Right lobe of liver (tissue), 6 donors: ENCODE measurements around the gene MNX1. TPM values are rescaled to one million over a fixed set of nuclear protein-coding genes. Genes with fewer than 3 reads are reported as not detected.

Experiments used
- ATAC-seq, 4 donors: fragments of 200-7000 bp; cut with Tn5 transposase; one replicate each; pipeline ENCODE4 v1.9.1; 2020; ENCODE audit warnings: mild to moderate bottlenecking in 4 of 4, moderate library complexity in 4 of 4
- DNase-seq, 3 donors: peaks; one replicate each; pipeline ENCODE4 v3.0.0-alpha.2; 2020
- H3K27ac ChIP-seq, 3 donors: fragments of 200-600 bp; one replicate each; pipeline ENCODE4 v1.8.0; 2022
- H3K27me3 ChIP-seq, 2 donors: fragments of 200-600 bp; one replicate each; pipeline ENCODE4 v1.8.0; 2022
- H3K36me3 ChIP-seq, 4 donors: fragments of 200-600 bp; sonication (generic) in 1 of 4; one replicate each; pipeline versions ENCODE4 v1.5.1 to v1.8.0; 2017 to 2022; ENCODE audit warnings: control low read depth in 1 of 4
- H3K4me1 ChIP-seq, 4 donors: fragments of 200-600 bp; sonication (generic) in 1 of 4; one replicate each; pipeline versions ENCODE4 v1.5.1 to v1.8.0; 2017 to 2022; ENCODE audit warnings: control low read depth in 1 of 4
- H3K4me3 ChIP-seq, 3 donors: fragments of 200-600 bp; one replicate each; pipeline ENCODE4 v1.8.0; 2022
- H3K9me3 ChIP-seq, 4 donors: fragments of 200-600 bp; sonication (generic) in 1 of 4; one replicate each; pipeline versions ENCODE4 v1.5.1 to v1.8.0; 2017 to 2022; ENCODE audit warnings: control low read depth in 1 of 4
- CTCF ChIP-seq, 4 donors: fragments of 200-600 bp in 3 of 4; fragments of 450-650 bp in 1 of 4; IDR thresholded peaks; one replicate each; pipeline versions ENCODE4 v1.5.1 to v1.8.0; 2016 to 2022; ENCODE audit warnings: antibody characterized with exemption in 4 of 4, mild to moderate bottlenecking in 2 of 4
- POLR2A ChIP-seq: fragments of 450-650 bp; IDR thresholded peaks from one replicate; pipeline ENCODE4 v1.6.1; 2017; ENCODE audit warnings: antibody characterized with exemption, mild to moderate bottlenecking
- WGBS: methylation state at CpG from one replicate; pipeline ENCODE4 v1.1.6; 2018; ENCODE audit warnings: low coverage, low lambda C conversion rate; ENCODE audit not compliant: insufficient coverage; ENCODE audit errors: missing lambda C conversion rate; 5-methylcytosine and 5-hydroxymethylcytosine counted together
- intact Hi-C, 2 donors: fragments of 100-400 bp; cut with DNase I; formaldehyde crosslinking; loops; one replicate each; pipeline versions ENCODE4 v1.11.2 to v1.14.1; 2022
- total RNA-seq, 6 experiments: library from RNA; depleted of rRNA in 2 of 6; stranded (reverse); fragments of >200 nt in 2 of 6; fragmentation: NEBNext Ultra II Directional in 3 of 6; extraction: Animal tissue kit (Norgen Biotek cat#: 25700) in 3 of 6; gene quantifications; one replicate each; pipeline versions ENCODE4 v1.1.0 to v1.2.4, GENCODE V29; 2016 to 2023
- donor health status: DM: no; HTN: yes; CAD: no.
- donor health status: DM: no; HTN: no; CAD: no.
- donor health status: DM: no; HTN: no; CAD: no.
- donor health status: DM: no; HTN: yes; CAD: no.
- donor health status: DM: no; HTN: yes; CAD: no.

Gene MNX1
- total RNA-seq, 6 experiments from 2014 or later, result not detected

- H3K4me1 ChIP-seq, result peaks cover 0 to 13% (median 2%) of the 10 kb centered on the region in 4 donors
- 6% methylated on average over 34 of the region's 49 CpGs for WGBS
- no peak overlapping the region for H3K27ac ChIP-seq
- intact Hi-C loops, result no loop called here
- no peaks in the 10 kb centered on the region for H3K9me3 ChIP-seq
- TF ChIP-seq POLR2A (no peak), CTCF (IDR thresholded peaks at IDR 0.05) (no peak)
- H3K36me3 ChIP-seq, result no peaks in the 10 kb centered on the region
- H3K27me3 ChIP-seq, result peaks cover 8 to 45% of the 10 kb centered on the region in 2 donors
- ATAC-seq (no peak), DNase-seq (no peak)
- no peak overlapping the region for H3K4me3 ChIP-seq
These were observed 8.0 kb upstream of the MNX1 start for GRCh38 chr7:157018328-157018996.

- 4% methylated on average over 18 of the region's 48 CpGs for WGBS
- peaks cover 8 to 46% of the 10 kb centered on the region in 2 donors for H3K27me3 ChIP-seq
- no peaks in the 10 kb centered on the region for H3K36me3 ChIP-seq
- intact Hi-C loops, result no loop called here
- H3K4me1 ChIP-seq, result peaks cover 0 to 13% (median 2%) of the 10 kb centered on the region in 4 donors
- H3K9me3 ChIP-seq, result no peaks in the 10 kb centered on the region
- DNase-seq, result no peak
- no peak for ATAC-seq
- H3K27ac ChIP-seq, result no peak overlapping the region
- H3K4me3 ChIP-seq, result no peak overlapping the region
- no peak for TF ChIP-seq POLR2A
- TF ChIP-seq CTCF (IDR thresholded peaks at IDR 0.05), result no peak
These were observed 7.3 kb upstream of the MNX1 start for GRCh38 chr7:157017603-157018327.

- H3K9me3 ChIP-seq, result no peaks in the 10 kb centered on the region
- no peak for DNase-seq
- H3K36me3 ChIP-seq, result no peaks in the 10 kb centered on the region
- TF ChIP-seq POLR2A (no peak), CTCF (IDR thresholded peaks at IDR 0.05) (no peak)
- intact Hi-C loops, result no loop called here
- peaks cover 0 to 13% (median 2%) of the 10 kb centered on the region in 4 donors for H3K4me1 ChIP-seq
- no peak overlapping the region for H3K4me3 ChIP-seq
- WGBS, result 9% methylated on average over 7 of the region's 11 CpGs
- H3K27me3 ChIP-seq, result peaks cover 8 to 46% of the 10 kb centered on the region in 2 donors
- no peak for ATAC-seq
- H3K27ac ChIP-seq, result no peak overlapping the region
These were observed 6.7 kb upstream of the MNX1 start for GRCh38 chr7:157017149-157017548.

GRCh38 chr7:157016352-157017041 lies 6.0 kb upstream of the MNX1 start:
- intact Hi-C loops, result no loop called here

More at GRCh38 chr7:157016352-157017041, 6.0 kb upstream of the MNX1 start:
- ATAC-seq (no peak), DNase-seq (no peak)
- H3K9me3 ChIP-seq, result no peaks in the 10 kb centered on the region
- 2% methylated on average over 9 of the region's 16 CpGs for WGBS
- no peak overlapping the region for H3K27ac ChIP-seq
- H3K4me3 ChIP-seq, result no peak overlapping the region
- H3K36me3 ChIP-seq, result no peaks in the 10 kb centered on the region
- peaks cover 8 to 44% of the 10 kb centered on the region in 2 donors for H3K27me3 ChIP-seq
- TF ChIP-seq POLR2A (no peak), CTCF (IDR thresholded peaks at IDR 0.05) (no peak)
- peaks cover 0 to 13% (median 2%) of the 10 kb centered on the region in 4 donors for H3K4me1 ChIP-seq
